T-cell (primary cell): ENCODE measurements around the gene FOXF2. TPM values are rescaled to one million over a fixed set of nuclear protein-coding genes. Genes with fewer than 3 reads are reported as not detected.
"Not testable (repeated sequence)": the region's sequence is repeated elsewhere in the genome, so short reads cannot be mapped to it uniquely, and the experiment has no call there.

Experiments
- ATAC-seq, 4 experiments: fragments of 200-7000 bp in 3 of 4; fragments of 150-1000 bp in 1 of 4; cut with Tn5 transposase; replicated peaks in 1 of 4; 1 replicate in 3 of 4; 2 replicates in 1 of 4; pipeline ENCODE4 v1.10.0; 2021; ENCODE audit warnings: moderate library complexity in 3 of 4, mild to moderate bottlenecking in 2 of 4, moderate number of reproducible peaks in 1 of 4
- CTCF ChIA-PET, 2 donors: fragments of 300-600 bp; sonication (Branson Sonifier 250); formaldehyde crosslinking; loops; one replicate each; lab custom pipeline; 2022; ENCODE audit warnings: antibody characterized with exemption in 2 of 2; lab: Charles Lee
- POLR2A ChIA-PET, 2 donors: fragments of 300-600 bp; sonication (Branson Sonifier 250); formaldehyde crosslinking; loops; one replicate each; lab custom pipeline; 2022; ENCODE audit warnings: antibody characterized with exemption in 2 of 2; lab: Charles Lee
- DNase-seq, 35 experiments: peaks; one replicate each; pipeline versions ENCODE4 v3.0.0 to v3.0.0-alpha.2; 2013 to 2023
- H3K27ac ChIP-seq: one replicate; pipeline ENCODE4 v1.5.1; 2013; ENCODE audit warnings: low read length
- H3K27me3 ChIP-seq, 2 experiments: replicated peaks in 1 of 2; 1 replicate in 1 of 2; 2 replicates in 1 of 2; pipeline versions ENCODE4 v1.6.1 to v1.7.0; 2013; ENCODE audit warnings: low read length in 1 of 2, mixed read lengths in 1 of 2; ENCODE audit not compliant: control insufficient read depth in 2 of 2, insufficient read depth in 2 of 2; ENCODE audit errors: extremely low read depth in 1 of 2
- H3K36me3 ChIP-seq, 2 donors: 1 replicate in 1 of 2; 2 replicates in 1 of 2; pipeline versions ENCODE4 v1.6.1 to v1.7.0; 2013; ENCODE audit warnings: low read length in 1 of 2; ENCODE audit not compliant: control insufficient read depth in 2 of 2, insufficient read depth in 1 of 2; ENCODE audit errors: extremely low read depth in 1 of 2
- H3K4me1 ChIP-seq, 2 experiments: 1 replicate in 1 of 2; 2 replicates in 1 of 2; pipeline versions ENCODE4 v1.6.1 to v1.7.0; 2013; ENCODE audit warnings: low read length in 2 of 2, mixed read lengths in 1 of 2; ENCODE audit not compliant: insufficient read depth in 2 of 2, control insufficient read depth in 1 of 2; ENCODE audit errors: extremely low read depth in 1 of 2
- H3K4me3 ChIP-seq, 2 donors: 1 replicate in 1 of 2; 2 replicates in 1 of 2; pipeline versions ENCODE4 v1.5.1 to v1.7.0; 2013; ENCODE audit warnings: mild to moderate bottlenecking in 2 of 2, low read length in 1 of 2, moderate library complexity in 1 of 2; ENCODE audit not compliant: control insufficient read depth in 1 of 2; ENCODE audit errors: extremely low read depth in 1 of 2
- H3K9me3 ChIP-seq: 2 replicates; pipeline ENCODE4 v1.7.0; 2013
- H3K27ac Mint-ChIP-seq, 2 donors: one replicate each; pipeline ENCODE4 v1.8.0; 2020 to 2021; ENCODE audit warnings: mild to moderate bottlenecking in 2 of 2, mixed read lengths in 2 of 2
- H3K27me3 Mint-ChIP-seq, 2 donors: one replicate each; pipeline ENCODE4 v1.8.0; 2021 to 2022; ENCODE audit warnings: mixed read lengths in 2 of 2
- H3K36me3 Mint-ChIP-seq: one replicate; pipeline ENCODE4 v1.8.0; 2021; ENCODE audit warnings: mixed read lengths
- H3K4me1 Mint-ChIP-seq, 3 donors: one replicate each; pipeline ENCODE4 v1.8.0; 2020 to 2022; ENCODE audit warnings: mixed read lengths in 3 of 3, mild to moderate bottlenecking in 1 of 3
- H3K4me3 Mint-ChIP-seq, 3 donors: one replicate each; pipeline ENCODE4 v1.8.0; 2020 to 2022; ENCODE audit warnings: mild to moderate bottlenecking in 3 of 3, mixed read lengths in 3 of 3, moderate library complexity in 3 of 3
- H3K9me3 Mint-ChIP-seq, 3 donors: one replicate each; pipeline ENCODE4 v1.8.0; 2020 to 2022; ENCODE audit warnings: mixed read lengths in 3 of 3
- WGBS: methylation state at CpG from one replicate; pipeline ENCODE4 v1.1.5; 2013; ENCODE audit warnings: missing lambda C conversion rate; ENCODE audit not compliant: insufficient coverage; 5-methylcytosine and 5-hydroxymethylcytosine counted together
- total RNA-seq, 35 experiments: library from RNA in 6 of 35; stranded (reverse) in 6 of 35; fragments of 120-200 nt in 1 of 35; gene quantifications; one replicate each; pipeline versions ENCODE4 v1.2.1 to v1.2.4 and lab custom pipeline; 2013 to 2026

FOXF2 gene
- total RNA-seq, 5 donors from 2014 or later (not counting 1 experiment from before 2014, with no cell fraction given): not detected

DNA sequence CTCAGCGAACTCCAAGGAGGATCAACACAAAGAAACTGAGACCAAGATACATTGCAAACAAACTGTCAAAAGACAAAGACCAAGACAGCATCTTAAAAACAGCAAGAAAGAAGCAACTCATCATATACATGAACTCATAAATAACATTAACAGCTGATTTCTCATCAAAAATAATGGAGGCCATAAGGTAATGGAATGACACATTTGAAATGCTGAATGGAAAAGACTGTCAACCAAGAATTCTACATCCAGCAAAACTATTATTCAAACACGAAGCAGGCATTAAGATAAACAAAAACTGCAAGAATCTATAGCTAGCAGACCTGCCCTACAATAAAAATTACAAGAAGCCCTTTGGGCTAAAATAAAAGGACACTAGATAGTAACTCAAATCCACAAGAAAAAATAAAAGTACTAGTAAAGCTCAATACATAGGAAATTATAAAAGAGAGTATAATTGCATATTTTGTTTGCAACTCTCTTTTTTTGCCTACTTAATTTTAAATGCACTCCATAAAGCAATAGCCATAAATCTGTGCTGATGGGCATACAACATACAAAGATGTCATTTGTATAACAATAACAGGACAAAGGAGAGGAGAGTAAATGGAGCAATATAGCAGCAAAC, 37.9 kb upstream of the FOXF2 start:
- Mint-ChIP-seq H3K4me1 (no peaks in the 10 kb centered on the region), H3K27ac (no peak overlapping the region), H3K27me3 (peaks cover 56 to 62% of the 10 kb centered on the region in 2 donors), H3K4me3 (no peak overlapping the region), H3K36me3 (no peaks in the 10 kb centered on the region), H3K9me3 (peaks cover 13 to 28% (median 24%) of the 10 kb centered on the region in 3 donors)
- POLR2A ChIA-PET: no interaction called here
- Histone ChIP-seq H3K4me3 (no peak overlapping the region), H3K9me3 (peaks cover 5% of the 10 kb centered on the region), H3K4me1 (no peaks in the 10 kb centered on the region), H3K36me3 (no peaks in the 10 kb centered on the region), H3K27ac (no peak overlapping the region), H3K27me3 (peaks cover 2 to 11% of the 10 kb centered on the region in 2 experiments)
- DNase-seq (no peak), ATAC-seq (no peak)
- 83% methylated on average over 1 of the region's 2 CpGs for WGBS
- CTCF ChIA-PET: interaction anchor here in 1 of 2 donors (0.7 kb wide), 1 partner anchor 10 kb away, joined by 3 read pairs; no protein-coding TSS in a partner anchor

GRCh38 chr6:1355068-1355467, 34.3 kb upstream of the FOXF2 start:
- H3K4me1 Mint-ChIP-seq, H3K4me3 Mint-ChIP-seq, CTCF ChIA-PET, H3K27ac ChIP-seq, ATAC-seq, H3K36me3 ChIP-seq, H3K36me3 Mint-ChIP-seq, H3K27me3 ChIP-seq, DNase-seq, H3K27ac Mint-ChIP-seq, H3K4me1 ChIP-seq, H3K9me3 ChIP-seq, H3K4me3 ChIP-seq, POLR2A ChIA-PET: not testable (repeated sequence)
- Mint-ChIP-seq H3K27me3 (peaks cover 43 to 50% of the 10 kb centered on the region in 2 donors), H3K9me3 (peaks cover 13 to 28% (median 24%) of the 10 kb centered on the region in 3 donors)

DNA sequence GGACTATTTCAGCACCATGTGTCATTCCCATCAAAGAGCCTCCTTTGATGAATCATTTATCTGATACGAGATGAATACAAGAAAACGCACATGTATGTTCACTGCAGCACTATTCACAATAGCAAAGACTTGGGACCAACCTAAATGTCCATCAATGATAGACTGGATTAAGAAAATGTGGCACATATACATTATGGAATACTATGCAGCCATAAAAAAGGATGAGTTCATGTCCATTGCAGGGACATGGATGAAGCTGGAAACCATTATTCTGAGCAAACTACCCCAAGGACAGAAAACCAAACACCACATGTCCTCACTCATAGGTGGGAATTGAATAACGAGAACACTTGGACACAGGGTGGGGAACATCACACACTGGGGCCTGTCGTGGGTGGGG, 27.7 kb upstream of the FOXF2 start:
- H3K36me3 ChIP-seq, H3K27ac Mint-ChIP-seq, ATAC-seq, CTCF ChIA-PET, H3K27me3 ChIP-seq, H3K4me3 Mint-ChIP-seq, H3K27ac ChIP-seq, H3K9me3 ChIP-seq, DNase-seq, H3K4me1 Mint-ChIP-seq, POLR2A ChIA-PET, H3K36me3 Mint-ChIP-seq, H3K4me3 ChIP-seq, H3K9me3 Mint-ChIP-seq, H3K4me1 ChIP-seq: not testable (repeated sequence)
- no CpG with 5 or more reads among the region's 4 CpGs for WGBS
- H3K27me3 Mint-ChIP-seq: peaks cover 46 to 55% of the 10 kb centered on the region in 2 donors

GRCh38 chr6:1362643-1363042, 26.7 kb upstream of the FOXF2 start:
- no peaks in the 10 kb centered on the region for H3K9me3 ChIP-seq
- ChIA-PET POLR2A (no interaction called here), CTCF (no interaction called here)
- no peaks in the 10 kb centered on the region for H3K36me3 ChIP-seq
- DNase-seq: no peak
- Mint-ChIP-seq H3K36me3 (no peaks in the 10 kb centered on the region), H3K9me3 (no peaks in the 10 kb centered on the region), H3K27me3 (peaks cover 52 to 54% of the 10 kb centered on the region in 2 donors), H3K27ac (no peak overlapping the region), H3K4me1 (no peaks in the 10 kb centered on the region), H3K4me3 (no peak overlapping the region)
- peaks cover 5 to 7% of the 10 kb centered on the region in 2 experiments for H3K27me3 ChIP-seq
- no peak overlapping the region for H3K27ac ChIP-seq
- ATAC-seq: no peak
- H3K4me3 ChIP-seq: no peak overlapping the region
- no peaks in the 10 kb centered on the region for H3K4me1 ChIP-seq
- 64% methylated on average over 3 of the region's 9 CpGs for WGBS

GRCh38 chr6:1363298-1363697, 26.1 kb upstream of the FOXF2 start:
- H3K27me3 Mint-ChIP-seq: peaks cover 58 to 60% of the 10 kb centered on the region in 2 donors
- POLR2A ChIA-PET: no interaction called here

DNA sequence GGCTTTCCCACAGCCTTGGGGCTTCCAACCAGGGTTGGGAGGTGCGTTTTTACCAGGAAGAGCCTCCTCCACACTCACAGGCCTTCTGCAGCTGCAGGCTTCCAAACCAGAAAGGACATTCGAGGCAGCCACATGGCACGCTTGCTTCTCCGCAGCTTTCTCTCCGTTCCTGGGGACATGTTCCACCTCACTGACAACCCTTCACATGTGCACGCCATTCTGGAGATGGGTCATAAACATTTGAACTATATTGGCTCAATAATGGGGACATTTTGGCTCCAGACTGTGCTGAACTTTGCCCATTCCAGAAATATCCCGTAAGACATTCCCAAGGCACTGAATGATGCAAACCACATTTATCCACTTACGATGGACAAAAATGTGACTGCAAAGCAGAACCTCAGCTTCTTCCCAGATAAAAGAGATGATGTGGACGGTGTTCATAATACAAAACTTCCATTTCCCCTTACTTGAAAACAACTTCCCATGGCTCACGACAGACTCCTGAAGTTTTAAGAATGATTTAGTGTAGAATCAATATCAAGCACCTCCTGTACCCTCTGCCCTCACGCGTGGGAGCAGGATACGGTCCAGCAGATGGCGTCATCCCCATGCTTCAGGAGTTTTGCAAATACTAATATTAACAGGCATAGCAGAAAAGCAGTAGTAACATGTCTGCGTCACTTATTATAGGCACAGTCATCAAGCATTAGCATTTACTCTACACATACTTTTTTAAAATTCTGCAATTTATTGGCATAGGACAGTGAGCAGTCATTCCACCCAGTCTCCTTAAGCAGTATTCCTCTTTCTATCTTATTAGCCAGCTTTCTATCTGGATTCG, 25.4 kb upstream of the FOXF2 start:
- Histone ChIP-seq H3K36me3 (no peaks in the 10 kb centered on the region), H3K4me1 (no peaks in the 10 kb centered on the region), H3K27ac (no peak overlapping the region), H3K27me3 (peaks cover 5 to 15% of the 10 kb centered on the region in 2 experiments), H3K4me3 (no peak overlapping the region), H3K9me3 (no peaks in the 10 kb centered on the region)
- WGBS: 23% methylated on average over 6 of the region's 16 CpGs
- Mint-ChIP-seq H3K9me3 (no peaks in the 10 kb centered on the region), H3K27ac (no peak overlapping the region), H3K4me3 (no peak overlapping the region), H3K4me1 (no peaks in the 10 kb centered on the region), H3K36me3 (no peaks in the 10 kb centered on the region), H3K27me3 (peaks cover 61 to 66% of the 10 kb centered on the region in 2 donors)
- ATAC-seq (no peak), DNase-seq (no peak)
- ChIA-PET CTCF (interaction anchor here in 1 of 2 donors (0.9 kb wide), 1 partner anchor 1247 kb away, joined by 3 read pairs; no protein-coding TSS in a partner anchor), POLR2A (no interaction called here)

More at GRCh38 chr6:1363298-1363697, 26.1 kb upstream of the FOXF2 start:
- Mint-ChIP-seq H3K4me1 (no peaks in the 10 kb centered on the region), H3K4me3 (no peak overlapping the region), H3K27ac (no peak overlapping the region), H3K9me3 (no peaks in the 10 kb centered on the region), H3K36me3 (no peaks in the 10 kb centered on the region)
- no peak for DNase-seq
- no peak overlapping the region for H3K4me3 ChIP-seq
- H3K27me3 ChIP-seq: peaks cover 5 to 12% of the 10 kb centered on the region in 2 experiments
- no peak overlapping the region for H3K27ac ChIP-seq
- H3K4me1 ChIP-seq: no peaks in the 10 kb centered on the region
- no peak for ATAC-seq
- H3K9me3 ChIP-seq: no peaks in the 10 kb centered on the region
- H3K36me3 ChIP-seq: no peaks in the 10 kb centered on the region
- CTCF ChIA-PET: no interaction called here
- no CpG with 5 or more reads among the region's 4 CpGs for WGBS
